Measurements from ENCODE around the gene SLC47A1. TPM values are rescaled to one million over a fixed set of nuclear protein-coding genes. Genes with fewer than 3 reads are reported as not detected.
"Not testable (repeated sequence)": the region's sequence is repeated elsewhere in the genome, so short reads cannot be mapped to it uniquely, and the experiment has no call there.

SLC47A1 gene
- polyA plus RNA-seq, 2 of the 4 experiments (the other 2 are of a cell fraction) = 21.1 to 24.6 TPM

DNA sequence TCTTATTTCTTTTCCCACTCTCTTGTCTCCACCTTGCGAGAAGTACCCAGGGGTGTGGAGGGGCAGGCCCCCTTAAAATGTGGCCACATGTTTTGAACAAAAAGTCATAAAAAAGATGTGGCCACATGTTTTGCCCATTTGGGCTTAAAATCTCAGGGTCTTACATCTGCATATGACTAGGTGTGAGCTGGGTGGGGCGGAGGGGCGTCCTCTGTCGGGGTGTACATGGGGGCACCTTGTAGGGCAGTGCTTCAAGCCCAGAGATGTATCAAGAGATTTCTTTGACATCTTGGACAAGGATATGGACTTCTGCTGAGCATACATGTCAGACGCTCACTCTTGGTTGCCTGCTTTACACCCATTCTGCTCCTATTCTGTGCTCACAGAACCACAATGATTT, 13.0 kb upstream of the SLC47A1 start:
- Histone ChIP-seq H3K4me2 (no peak overlapping the region), H3K9me3 (no peaks in the 10 kb centered on the region), H3K4me3 (no peak overlapping the region), H3K4me1 (no peaks in the 10 kb centered on the region), H3K27ac (no peak overlapping the region)
- ChIA-PET CTCF (interaction anchor here (0.6 to 1.8 kb wide), 4 partner anchors 158 to 353 kb away, joined by 3 to 7 read pairs (median 6); partner anchors contain the start of gene B9D1), POLR2A (no interaction called here)
- 81% methylated on average over 5 of the region's 5 CpGs for WGBS (ENCODE audit: missing lambda C conversion rate)
- TF ChIP-seq FOSL2 (IDR thresholded peaks at IDR 0.05) (no peak), FOSL2 (CRISPR knock-in tag; IDR thresholded peaks at IDR 0.05) (no peak), RARB (CRISPR knock-in tag; IDR thresholded peaks at IDR 0.05) (no peak), HOXA7 (CRISPR knock-in tag; IDR thresholded peaks at IDR 0.05) (no peak), SMC3 (IDR thresholded peaks at IDR 0.05) (no peak), HEYL (CRISPR knock-in tag; IDR thresholded peaks at IDR 0.05) (no peak)
- FAIRE-seq (no peak), ATAC-seq (no peak; a peak in 1 of 6 replicates), DNase-seq (ENCODE audit: low read depth in 1 of 2, low spot score in 1 of 2) (no peak)

DNA sequence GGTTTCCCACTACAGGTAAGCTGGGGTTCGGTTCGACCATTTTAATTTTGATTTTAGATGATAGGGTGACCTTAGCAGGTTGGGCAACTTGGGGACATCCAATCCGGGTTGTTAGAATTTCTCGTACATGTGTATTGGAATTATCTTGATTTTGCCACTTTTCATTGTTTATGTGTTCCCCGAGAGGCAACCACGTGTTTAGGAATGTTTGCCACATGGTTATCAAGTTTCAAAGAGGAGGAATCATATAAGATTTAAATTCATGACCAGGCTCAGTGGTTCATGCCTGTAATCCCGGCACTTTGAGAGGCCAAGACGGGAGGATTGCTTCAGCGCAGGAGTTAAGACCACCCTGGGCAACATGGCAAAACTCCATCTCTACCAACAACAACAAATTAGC, 10.0 kb upstream of the SLC47A1 start:
- DNase-seq (ENCODE audit: low read depth in 1 of 2, low spot score in 1 of 2) = no peak
- no peak overlapping the region for H3K4me3 ChIP-seq
- CTCF ChIA-PET = interaction anchor here (1.1 to 2.4 kb wide), 4 partner anchors 12 to 243 kb away, joined by 3 to 7 read pairs (median 6); no protein-coding TSS in a partner anchor
- H3K4me2 ChIP-seq = no peak overlapping the region
- FAIRE-seq = no peak
- H3K27ac ChIP-seq = no peak overlapping the region
- 0 out of 3 replicates have a peak, but pooled peaks cover 3% of the 10 kb centered on the region for H3K4me1 ChIP-seq
- WGBS (ENCODE audit: missing lambda C conversion rate) = 88% methylated on average over 9 of the region's 9 CpGs
- ATAC-seq = no peak
- POLR2A ChIA-PET = no interaction called here
- H3K9me3 ChIP-seq = no peaks in the 10 kb centered on the region
- TF ChIP-seq, protein P1, sequence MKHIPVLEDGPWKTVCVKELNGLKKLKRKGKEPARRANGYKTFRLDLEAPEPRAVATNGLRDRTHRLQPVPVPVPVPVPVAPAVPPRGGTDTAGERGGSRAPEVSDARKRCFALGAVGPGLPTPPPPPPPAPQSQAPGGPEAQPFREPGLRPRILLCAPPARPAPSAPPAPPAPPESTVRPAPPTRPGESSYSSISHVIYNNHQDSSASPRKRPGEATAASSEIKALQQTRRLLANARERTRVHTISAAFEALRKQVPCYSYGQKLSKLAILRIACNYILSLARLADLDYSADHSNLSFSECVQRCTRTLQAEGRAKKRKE (CRISPR knock-in tag; IDR thresholded peaks at IDR 0.05; ENCODE audit: low read depth) = no peak
- TF ChIP-seq HOXB5 (CRISPR knock-in tag; IDR thresholded peaks at IDR 0.05) = no peak
- TF ChIP-seq FOXS1 (CRISPR knock-in tag; IDR thresholded peaks at IDR 0.05) = no peak
- no peak for TF ChIP-seq RCOR1 (IDR thresholded peaks at IDR 0.05; ENCODE audit: low read depth, low read length)
- no peak for TF ChIP-seq MAZ (IDR thresholded peaks at IDR 0.05; ENCODE audit: borderline replicate concordance, low read depth, low read length)
- no peak for TF ChIP-seq HDAC2 (IDR thresholded peaks at IDR 0.05)
- no peak for TF ChIP-seq ZFP36 (IDR thresholded peaks at IDR 0.05; ENCODE audit: borderline replicate concordance, partially characterized antibody)

DNA sequence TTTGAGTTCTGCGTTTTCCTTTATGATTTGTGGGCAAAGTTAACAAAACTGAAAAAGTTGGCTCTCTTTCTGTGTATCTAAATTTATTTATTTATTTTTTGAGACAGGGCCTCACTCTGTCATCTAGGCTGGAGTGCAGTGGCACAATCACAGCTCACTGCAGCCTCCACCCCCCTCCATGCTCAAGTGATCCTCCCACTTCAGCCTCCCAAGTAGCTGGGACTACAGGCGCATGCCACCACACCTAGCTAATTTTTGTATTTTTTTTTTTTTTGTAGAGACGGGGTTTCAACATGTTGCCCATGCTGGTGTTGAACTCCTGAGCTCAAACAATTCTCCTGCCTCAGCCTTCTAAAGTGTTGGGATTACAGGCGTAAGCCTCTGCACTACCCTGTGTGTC, 6.7 kb upstream of the SLC47A1 start:
- H3K9me3 ChIP-seq; ATAC-seq; H3K4me3 ChIP-seq; DNase-seq (ENCODE audit: low read depth in 1 of 2, low spot score in 1 of 2); FAIRE-seq; H3K4me1 ChIP-seq: not testable (repeated sequence)
- H3K4me2 ChIP-seq = peak overlapping the region; percentile 69; the same call in 1 of the 3 replicates
- H3K27ac ChIP-seq = peak overlapping the region in 1 of 2 experiments; percentile 74; a peak in 2 of 6 replicates
- ChIA-PET POLR2A (interaction anchor here (0.7 to 2.0 kb wide), 4 partner anchors 121 to 227 kb away, joined by 3 to 15 read pairs (median 6); partner anchors contain the start of genes ALDH3A1 and ALDH3A2), CTCF (interaction anchor here (1.2 to 7.0 kb wide), 6 partner anchors 11 to 235 kb away, joined by 3 to 33 read pairs (median 8); partner anchors contain the start of gene B9D1)
- WGBS (ENCODE audit: missing lambda C conversion rate) = 96% methylated on average over 4 of the region's 4 CpGs

DNA sequence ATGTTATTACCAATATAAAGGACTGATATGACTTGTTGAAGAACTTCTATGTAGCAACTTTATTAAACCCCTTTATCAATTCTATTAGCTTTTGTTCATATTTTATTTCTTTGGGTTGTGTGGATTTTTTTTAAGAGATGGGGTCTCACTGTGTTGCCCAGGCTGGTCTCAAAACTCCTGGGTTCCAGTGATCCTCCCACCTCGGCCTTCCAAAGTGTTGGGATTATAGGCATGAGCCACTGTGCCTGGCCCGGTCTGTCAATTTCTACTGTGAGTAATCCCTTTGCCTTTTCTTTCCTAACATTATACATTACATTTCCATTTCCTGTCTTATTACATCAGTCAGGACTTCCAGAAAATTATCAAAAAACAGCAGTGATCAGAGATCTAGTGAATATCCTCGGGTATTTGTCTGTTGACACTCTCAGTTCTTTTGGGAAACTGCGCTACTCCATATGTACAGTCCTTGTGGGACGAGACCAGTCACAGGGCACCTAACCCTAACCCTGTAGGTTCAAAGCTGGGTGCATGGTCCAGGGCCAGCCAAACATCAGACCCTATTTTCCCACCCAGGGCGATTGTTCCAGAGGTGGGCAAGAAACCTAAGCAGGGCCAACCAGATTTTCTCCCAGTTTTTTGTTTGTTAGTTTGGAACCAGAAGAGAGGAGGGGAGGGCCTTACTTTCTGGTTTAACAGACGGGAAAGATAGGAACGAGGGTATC, 1.7 kb upstream of the SLC47A1 start:
- WGBS (ENCODE audit: missing lambda C conversion rate) = 83% methylated on average over 8 of the region's 8 CpGs
- TF ChIP-seq, protein P2, sequence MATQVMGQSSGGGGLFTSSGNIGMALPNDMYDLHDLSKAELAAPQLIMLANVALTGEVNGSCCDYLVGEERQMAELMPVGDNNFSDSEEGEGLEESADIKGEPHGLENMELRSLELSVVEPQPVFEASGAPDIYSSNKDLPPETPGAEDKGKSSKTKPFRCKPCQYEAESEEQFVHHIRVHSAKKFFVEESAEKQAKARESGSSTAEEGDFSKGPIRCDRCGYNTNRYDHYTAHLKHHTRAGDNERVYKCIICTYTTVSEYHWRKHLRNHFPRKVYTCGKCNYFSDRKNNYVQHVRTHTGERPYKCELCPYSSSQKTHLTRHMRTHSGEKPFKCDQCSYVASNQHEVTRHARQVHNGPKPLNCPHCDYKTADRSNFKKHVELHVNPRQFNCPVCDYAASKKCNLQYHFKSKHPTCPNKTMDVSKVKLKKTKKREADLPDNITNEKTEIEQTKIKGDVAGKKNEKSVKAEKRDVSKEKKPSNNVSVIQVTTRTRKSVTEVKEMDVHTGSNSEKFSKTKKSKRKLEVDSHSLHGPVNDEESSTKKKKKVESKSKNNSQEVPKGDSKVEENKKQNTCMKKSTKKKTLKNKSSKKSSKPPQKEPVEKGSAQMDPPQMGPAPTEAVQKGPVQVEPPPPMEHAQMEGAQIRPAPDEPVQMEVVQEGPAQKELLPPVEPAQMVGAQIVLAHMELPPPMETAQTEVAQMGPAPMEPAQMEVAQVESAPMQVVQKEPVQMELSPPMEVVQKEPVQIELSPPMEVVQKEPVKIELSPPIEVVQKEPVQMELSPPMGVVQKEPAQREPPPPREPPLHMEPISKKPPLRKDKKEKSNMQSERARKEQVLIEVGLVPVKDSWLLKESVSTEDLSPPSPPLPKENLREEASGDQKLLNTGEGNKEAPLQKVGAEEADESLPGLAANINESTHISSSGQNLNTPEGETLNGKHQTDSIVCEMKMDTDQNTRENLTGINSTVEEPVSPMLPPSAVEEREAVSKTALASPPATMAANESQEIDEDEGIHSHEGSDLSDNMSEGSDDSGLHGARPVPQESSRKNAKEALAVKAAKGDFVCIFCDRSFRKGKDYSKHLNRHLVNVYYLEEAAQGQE (IDR thresholded peaks at IDR 0.05) = no peak

More for the DNA sequence above, 1.7 kb upstream of the SLC47A1 start:
- Histone ChIP-seq H3K4me2 (no peak overlapping the region), H3K27ac (no peak overlapping the region), H3K4me1 (peaks cover 10% of the 10 kb centered on the region; the same call in 2 of the 3 replicates), H3K9me3 (no peaks in the 10 kb centered on the region), H3K4me3 (no peak overlapping the region)
- CTCF ChIA-PET = interaction anchor here (0.7 to 7.0 kb wide), 7 partner anchors 19 to 235 kb away, joined by 3 to 33 read pairs (median 6); partner anchors contain the start of gene B9D1
- POLR2A ChIA-PET = interaction anchor here (0.6 to 2.8 kb wide), 2 partner anchors 116 to 212 kb away, joined by 3 to 27 read pairs; partner anchors contain the start of gene ALDH3A2
- DNase-seq (ENCODE audit: low read depth in 1 of 2, low spot score in 1 of 2) (no peak), ATAC-seq (no peak), FAIRE-seq (peak; percentile 39)

Data from A549 (cell line).